AG09319 (cell line): ENCODE results near the gene KMT2C.
"Not testable (repeated sequence)": the region's sequence is repeated elsewhere in the genome, so short reads cannot be mapped to it uniquely, and the experiment has no call there.

Source experiments
- DNase-seq: peaks from one replicate; pipeline ENCODE4 v3.0.0-alpha.2; 2010; ENCODE audit warnings: low read depth; ENCODE audit errors: extremely low read depth
- TF ChIP-seq, protein P1 (sequence below): IDR thresholded peaks from 2 replicates; pipeline ENCODE4 v1.5.1; 2011; ENCODE audit warnings: low read depth, mild to moderate bottlenecking, inconsistent platforms, low read length, moderate library complexity

KMT2C gene

DNA sequence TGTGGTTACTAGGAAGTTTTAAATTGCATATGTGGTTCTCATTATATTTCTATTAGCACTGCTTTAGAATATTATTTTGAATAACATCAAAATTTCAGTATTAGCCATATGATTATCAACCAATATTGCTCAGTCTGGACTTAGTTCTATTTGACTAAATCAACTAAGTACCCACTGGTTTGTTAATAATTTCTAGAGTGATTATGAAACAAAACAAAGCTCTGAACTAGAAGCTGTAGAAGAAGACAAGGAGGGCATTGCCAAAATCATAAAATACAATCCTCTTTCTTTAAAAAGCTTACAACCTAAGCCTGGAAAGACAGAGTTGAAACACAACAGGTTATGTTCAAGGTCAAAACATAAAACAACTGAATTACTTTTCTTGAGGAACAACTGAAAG, 204.7 kb downstream of the KMT2C start:
- no peak for DNase-seq
- TF ChIP-seq, protein P1, sequence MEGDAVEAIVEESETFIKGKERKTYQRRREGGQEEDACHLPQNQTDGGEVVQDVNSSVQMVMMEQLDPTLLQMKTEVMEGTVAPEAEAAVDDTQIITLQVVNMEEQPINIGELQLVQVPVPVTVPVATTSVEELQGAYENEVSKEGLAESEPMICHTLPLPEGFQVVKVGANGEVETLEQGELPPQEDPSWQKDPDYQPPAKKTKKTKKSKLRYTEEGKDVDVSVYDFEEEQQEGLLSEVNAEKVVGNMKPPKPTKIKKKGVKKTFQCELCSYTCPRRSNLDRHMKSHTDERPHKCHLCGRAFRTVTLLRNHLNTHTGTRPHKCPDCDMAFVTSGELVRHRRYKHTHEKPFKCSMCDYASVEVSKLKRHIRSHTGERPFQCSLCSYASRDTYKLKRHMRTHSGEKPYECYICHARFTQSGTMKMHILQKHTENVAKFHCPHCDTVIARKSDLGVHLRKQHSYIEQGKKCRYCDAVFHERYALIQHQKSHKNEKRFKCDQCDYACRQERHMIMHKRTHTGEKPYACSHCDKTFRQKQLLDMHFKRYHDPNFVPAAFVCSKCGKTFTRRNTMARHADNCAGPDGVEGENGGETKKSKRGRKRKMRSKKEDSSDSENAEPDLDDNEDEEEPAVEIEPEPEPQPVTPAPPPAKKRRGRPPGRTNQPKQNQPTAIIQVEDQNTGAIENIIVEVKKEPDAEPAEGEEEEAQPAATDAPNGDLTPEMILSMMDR: no peak

DNA sequence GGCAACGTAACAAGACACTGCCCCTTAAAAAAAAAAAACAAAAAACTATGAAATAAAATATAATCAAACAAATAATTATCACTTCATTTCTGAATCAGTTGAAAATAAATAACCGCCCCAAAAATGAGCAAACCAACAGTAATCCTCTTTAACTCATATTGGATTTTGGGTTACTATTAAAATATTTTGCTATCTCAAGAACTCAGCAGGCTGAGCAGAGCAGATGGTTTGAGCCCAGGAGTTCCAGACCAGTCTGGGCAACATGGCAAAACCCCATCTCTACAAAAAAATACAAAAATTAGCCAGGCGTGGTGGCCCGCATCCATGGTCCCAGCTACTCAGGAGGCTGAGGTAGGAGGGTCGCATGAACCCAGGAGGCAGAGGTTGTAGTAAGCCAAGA, 216.2 kb downstream of the KMT2C start:
- not testable (repeated sequence) for DNase-seq

DNA sequence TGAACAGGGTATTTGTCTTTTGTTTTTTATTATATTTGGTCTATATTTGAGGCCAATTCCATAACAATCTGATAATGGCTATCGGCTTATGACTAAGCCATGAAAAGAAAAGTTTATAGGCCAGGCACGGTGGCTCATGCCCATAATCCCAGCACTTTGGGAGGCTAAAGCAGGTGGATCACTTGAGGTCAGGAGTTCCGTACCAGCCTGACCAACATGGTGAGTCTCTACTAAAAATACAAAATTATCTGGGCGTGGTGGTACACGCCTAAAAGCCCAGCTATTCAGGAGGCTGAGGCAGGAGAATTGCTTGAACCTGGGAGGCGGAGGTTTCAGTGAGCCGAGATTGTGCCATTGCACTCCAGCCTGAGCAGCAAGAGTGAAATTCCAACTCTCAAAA, 227.0 kb downstream of the KMT2C start:
- DNase-seq: not testable (repeated sequence)

DNA sequence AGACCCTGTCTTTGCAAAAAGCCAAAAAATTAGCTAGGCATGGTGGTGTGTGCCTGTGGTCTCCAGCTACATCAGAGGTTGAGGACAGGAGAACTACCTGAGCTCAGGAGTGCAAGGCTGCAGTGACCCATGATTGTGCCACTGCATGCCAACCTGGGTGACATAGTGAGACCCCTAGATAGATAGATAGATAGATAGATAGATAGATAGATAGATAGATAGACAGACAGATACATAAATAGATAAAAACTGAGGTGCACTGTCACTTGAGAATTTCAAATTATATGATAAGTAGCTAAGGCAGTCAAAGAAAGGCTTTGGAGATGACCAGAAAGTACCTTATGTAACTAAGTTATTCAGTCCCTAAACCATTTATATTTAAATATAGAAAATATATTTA, 231.4 kb downstream of the KMT2C start:
- not testable (repeated sequence) for DNase-seq

DNA sequence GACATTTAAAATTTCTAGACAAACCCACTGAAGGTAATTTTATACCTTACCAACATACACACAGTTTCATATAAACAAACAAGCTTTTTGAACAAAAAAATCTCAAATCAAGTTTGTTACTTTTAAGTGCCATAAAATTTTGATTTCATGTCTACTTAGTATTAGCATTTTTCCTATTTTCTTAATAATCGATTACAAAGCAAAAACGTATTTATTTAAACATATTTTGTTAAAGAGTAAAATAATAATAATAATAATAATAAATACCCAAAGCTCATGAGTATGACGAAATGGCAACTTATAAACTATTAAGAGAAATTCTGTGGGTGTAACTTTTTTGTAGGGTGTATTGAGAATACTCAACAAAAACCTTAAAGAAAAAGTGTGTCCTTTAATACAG, 232.7 kb downstream of the KMT2C start:
- TF ChIP-seq, protein P1: no peak
- no peak for DNase-seq

DNA sequence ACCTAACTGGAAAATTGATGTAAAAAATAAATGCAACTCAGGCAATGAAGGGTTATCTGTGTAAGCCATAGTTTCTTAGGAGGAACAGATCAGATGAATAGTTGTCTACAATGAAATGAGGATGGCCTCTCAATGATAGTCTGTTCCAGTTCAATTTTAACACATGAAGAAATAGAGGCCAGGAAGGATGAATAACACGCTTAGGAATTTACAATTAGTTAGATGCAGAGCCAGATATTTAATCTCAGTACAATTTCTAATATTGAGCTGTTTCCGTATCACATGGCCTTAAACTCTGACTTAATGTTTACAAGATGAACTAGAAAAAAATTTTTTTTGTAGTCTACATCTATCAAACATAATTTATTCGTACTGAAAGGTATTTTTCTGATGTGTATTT, 233.7 kb downstream of the KMT2C start:
- DNase-seq: peak; percentile 5
- TF ChIP-seq, protein P1: no peak

DNA sequence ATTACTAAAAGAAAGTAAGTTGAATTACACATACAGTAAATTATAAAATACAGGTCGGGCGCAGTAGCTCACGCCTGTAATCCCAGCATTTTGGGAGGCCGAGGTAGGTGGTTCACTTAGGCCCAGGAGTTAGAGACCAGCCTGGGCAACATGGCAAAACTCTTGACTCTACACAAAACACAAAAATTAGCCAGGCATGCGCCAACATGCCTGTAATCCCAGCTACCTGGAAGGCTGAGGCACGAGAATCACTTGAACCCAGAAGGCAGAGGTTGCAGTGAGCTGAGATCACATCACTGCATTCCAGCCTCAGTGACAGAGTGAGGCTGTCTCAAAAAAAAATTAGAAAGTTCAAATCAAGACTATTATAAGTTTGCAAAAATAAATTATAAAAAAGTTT, 235.4 kb downstream of the KMT2C start:
- no peak for DNase-seq
- TF ChIP-seq, protein P1: no peak

DNA sequence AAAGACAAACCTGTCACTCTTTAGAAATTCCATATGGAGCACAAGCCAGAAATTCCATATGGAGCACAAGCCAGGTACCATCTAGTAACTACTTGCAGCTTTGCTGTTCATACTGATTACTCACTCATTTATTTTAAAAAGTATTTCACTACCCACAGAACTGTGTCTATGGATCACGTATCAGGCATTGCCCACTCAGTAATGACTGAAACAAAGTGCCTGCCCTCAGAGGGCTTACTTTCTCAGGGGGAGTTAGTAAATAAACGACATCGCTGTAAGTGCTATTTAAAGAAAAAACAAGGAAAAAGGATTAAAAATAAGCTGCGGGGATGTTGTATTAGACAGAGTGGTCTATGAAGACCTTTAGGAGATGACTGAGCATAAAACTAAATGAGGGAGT, 239.4 kb downstream of the KMT2C start:
- no peak for DNase-seq
- TF ChIP-seq, protein P1: no peak

DNA sequence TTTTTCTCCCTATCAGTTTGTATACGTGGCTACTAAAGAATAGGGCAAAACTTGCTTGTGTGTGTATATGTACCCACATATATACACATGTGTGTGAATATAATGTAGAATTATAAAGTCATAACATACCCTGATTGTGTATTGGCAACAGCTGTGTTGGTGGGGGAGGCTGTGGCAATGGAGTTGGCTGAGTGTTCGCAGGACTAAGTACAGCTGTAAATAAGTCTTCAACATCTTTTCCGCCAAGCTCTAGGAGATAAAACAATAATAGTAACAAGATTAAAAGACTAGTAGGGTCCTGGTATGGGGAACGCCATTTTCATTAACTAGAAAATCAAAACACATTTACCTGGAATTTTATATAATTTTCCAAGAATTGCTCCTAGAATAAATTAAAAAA, 241.9 kb downstream of the KMT2C start:
- TF ChIP-seq, protein P1: no peak
- no peak for DNase-seq
